ENCODE data around the gene ZSCAN29. TPM values are rescaled to one million over a fixed set of nuclear protein-coding genes. Genes with fewer than 3 reads are reported as not detected.

Gene ZSCAN29
- total and polyA plus RNA-seq, 2 of the 13 experiments (the other 11 are each of a cell fraction or from before 2014, with no cell fraction given) = 8.3 to 27.4 TPM

- TF ChIP-seq E2F1 (CRISPR knock-in tag; IDR thresholded peaks at IDR 0.05) (0 out of 2 replicates have a peak, but pooled peaks have one; percentile 56), USF2 (IDR thresholded peaks at IDR 0.05; ENCODE audit: low read depth, low read length) (no peak), USF2 (CRISPR knock-in tag; IDR thresholded peaks at IDR 0.05; ENCODE audit: borderline replicate concordance) (peak; percentile 48; the same call in 1 of the 2 replicates), ZNF674 (CRISPR knock-in tag; IDR thresholded peaks at IDR 0.05; ENCODE audit: low read depth) (0 out of 2 replicates have a peak, but pooled peaks have one; percentile 67), ZNF543 (CRISPR knock-in tag; IDR thresholded peaks at IDR 0.05) (peak; percentile 76), MTERF4 (CRISPR knock-in tag; IDR thresholded peaks at IDR 0.05) (peak; percentile 76), ZSCAN31 (CRISPR knock-in tag; IDR thresholded peaks at IDR 0.05; ENCODE audit: low read depth) (peak; percentile 86), NFIB (CRISPR knock-in tag; IDR thresholded peaks at IDR 0.05; ENCODE audit: borderline replicate concordance) (no peak), ZNF557 (CRISPR knock-in tag; IDR thresholded peaks at IDR 0.05) (no peak), ZNF530 (CRISPR knock-in tag; IDR thresholded peaks at IDR 0.05; ENCODE audit: low read depth) (0 out of 2 replicates have a peak, but pooled peaks have one; percentile 45), ZFY (CRISPR knock-in tag; IDR thresholded peaks at IDR 0.05) (peak; percentile 83), ZNF672 (CRISPR knock-in tag; IDR thresholded peaks at IDR 0.05) (no peak), KDM4B (CRISPR knock-in tag; IDR thresholded peaks at IDR 0.05) (no peak), ARID5B (CRISPR knock-in tag; IDR thresholded peaks at IDR 0.05) (no peak), NFE2L1 (CRISPR knock-in tag; IDR thresholded peaks at IDR 0.05; ENCODE audit: borderline replicate concordance) (no peak), SIX4 (CRISPR knock-in tag; IDR thresholded peaks at IDR 0.05) (no peak), GABPA (IDR thresholded peaks at IDR 0.05; ENCODE audit: low read depth, low read length) (peak; percentile 84), GABPA (CRISPR knock-in tag; IDR thresholded peaks at IDR 0.05; ENCODE audit: low read depth) (peak; percentile 88), CCAR2 (optimal IDR thresholded peaks at IDR 0.05; ENCODE audit: low read depth, low read length) (no peak), MEIS1 (CRISPR knock-in tag; IDR thresholded peaks at IDR 0.05; ENCODE audit: borderline replicate concordance) (0 out of 2 replicates have a peak, but pooled peaks have one; percentile 48), JDP2 (CRISPR knock-in tag; IDR thresholded peaks at IDR 0.05; ENCODE audit: borderline replicate concordance) (no peak)
Measured at GRCh38 chr15:43370975-43371974, at the start of gene ZSCAN29, which contains the start of gene TUBGCP4 (continued).

Measured in HepG2 (cell line).